ENCODE measurements around the gene RPN2.
A peak's percentile ranks its signal among the peaks of the same experiment; 100 is the strongest.

RPN2 gene

DNA sequence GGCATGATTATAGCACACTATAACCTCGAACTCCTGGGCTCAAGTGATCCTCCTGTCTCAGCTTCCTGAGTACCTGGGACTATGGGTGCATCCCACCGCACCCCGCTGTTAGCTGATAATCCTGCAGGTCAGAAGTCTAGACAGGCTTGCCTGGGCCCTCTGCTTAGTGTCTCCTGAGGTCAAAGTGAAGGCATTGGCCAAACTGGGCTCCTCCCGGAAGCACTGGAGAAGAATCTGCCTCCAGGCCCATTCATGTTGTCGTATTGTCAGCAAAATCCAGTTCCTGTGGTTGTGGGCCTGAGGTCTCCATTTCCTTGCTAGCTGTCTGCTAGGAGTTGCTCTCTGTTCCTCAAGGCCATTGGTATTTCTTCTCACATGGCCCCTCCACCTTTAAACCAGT, 6.6 kb downstream of the RPN2 start:
- DNase-seq (ENCODE audit: low read depth): no peak

DNA sequence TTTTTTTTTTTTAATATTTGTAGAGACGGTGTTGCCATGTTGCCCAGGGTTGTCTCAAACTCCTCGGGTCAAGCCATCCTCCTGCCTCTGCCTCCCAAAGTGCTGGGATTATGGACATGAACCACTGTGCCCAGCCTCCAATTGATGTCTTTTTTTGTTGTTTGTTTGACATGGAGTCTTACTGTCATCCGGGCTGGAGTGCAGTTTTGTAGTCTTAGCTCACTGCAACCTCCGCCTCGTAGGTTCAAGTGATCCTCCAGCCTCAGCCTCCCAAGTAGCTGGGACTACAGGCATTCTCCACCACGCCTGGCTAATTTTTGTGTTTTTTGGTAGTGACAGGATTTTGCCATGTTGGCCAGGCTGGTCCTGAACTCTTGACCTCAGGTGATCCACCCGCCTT, 9.7 kb downstream of the RPN2 start:
- no peak for DNase-seq (ENCODE audit: low read depth)

DNA sequence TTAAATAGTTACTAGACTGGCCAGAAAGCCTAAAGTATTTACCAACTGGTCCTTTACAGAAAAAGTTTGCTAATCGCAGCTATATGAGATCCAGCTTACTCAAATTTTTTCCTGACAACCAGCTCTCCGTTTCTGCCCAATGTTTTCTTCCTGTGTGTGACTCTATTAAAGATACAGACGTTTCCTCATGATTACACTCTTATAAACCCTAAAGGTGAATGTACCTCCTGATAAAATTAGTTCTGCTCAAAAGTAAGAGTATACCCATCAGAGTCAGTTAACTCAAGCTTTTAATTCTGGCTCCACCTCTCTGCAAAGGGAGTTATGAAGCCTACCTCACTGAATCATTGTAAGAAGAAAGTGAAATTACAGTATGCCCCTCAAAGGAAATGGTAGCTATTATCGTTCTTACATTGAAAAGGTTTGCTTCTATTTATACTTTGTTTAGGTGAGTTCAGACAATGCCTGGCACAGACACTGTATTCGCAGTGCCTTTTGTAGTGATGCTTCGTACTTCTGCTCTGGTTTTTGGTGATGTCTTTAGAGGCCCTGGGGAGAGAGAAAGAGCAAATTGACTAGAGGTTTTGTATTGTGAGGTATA, 10.4 kb downstream of the RPN2 start:
- DNase-seq (ENCODE audit: low read depth): no peak

DNA sequence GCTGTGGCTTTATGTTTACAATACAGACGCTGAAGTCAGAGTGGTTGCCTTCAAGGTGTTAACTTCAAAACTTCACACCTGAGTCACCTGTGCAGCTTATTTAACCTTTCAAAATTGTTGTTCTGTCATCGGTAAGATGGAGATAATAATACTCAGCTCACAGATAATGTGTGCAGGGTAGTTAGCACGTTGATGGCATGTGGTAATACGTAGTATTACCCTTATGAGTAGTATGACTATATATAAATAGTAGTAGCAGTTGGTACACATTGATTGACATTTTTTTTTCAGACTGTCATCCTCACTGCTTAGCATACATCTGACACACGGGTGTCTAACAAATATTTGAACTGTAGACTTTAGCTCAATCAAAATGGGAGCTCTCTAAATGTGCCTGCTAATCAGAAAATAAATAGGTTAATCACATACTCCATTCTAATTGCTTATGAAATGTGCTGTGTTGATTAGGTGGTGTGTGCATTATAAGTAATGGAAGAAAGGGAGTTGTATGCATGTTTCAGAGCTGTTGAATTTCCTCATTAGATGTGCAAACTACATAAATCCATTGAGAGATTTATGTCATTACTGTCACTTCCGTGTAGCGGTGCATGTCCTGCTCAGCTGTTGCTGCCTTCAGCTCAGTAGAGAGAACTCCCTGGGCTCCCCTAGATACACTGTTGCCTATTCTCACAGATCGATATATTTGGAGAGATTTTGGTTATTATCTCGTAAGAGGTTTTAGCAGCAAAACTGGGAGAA, 11.4 kb downstream of the RPN2 start:
- DNase-seq (ENCODE audit: low read depth): no peak

DNA sequence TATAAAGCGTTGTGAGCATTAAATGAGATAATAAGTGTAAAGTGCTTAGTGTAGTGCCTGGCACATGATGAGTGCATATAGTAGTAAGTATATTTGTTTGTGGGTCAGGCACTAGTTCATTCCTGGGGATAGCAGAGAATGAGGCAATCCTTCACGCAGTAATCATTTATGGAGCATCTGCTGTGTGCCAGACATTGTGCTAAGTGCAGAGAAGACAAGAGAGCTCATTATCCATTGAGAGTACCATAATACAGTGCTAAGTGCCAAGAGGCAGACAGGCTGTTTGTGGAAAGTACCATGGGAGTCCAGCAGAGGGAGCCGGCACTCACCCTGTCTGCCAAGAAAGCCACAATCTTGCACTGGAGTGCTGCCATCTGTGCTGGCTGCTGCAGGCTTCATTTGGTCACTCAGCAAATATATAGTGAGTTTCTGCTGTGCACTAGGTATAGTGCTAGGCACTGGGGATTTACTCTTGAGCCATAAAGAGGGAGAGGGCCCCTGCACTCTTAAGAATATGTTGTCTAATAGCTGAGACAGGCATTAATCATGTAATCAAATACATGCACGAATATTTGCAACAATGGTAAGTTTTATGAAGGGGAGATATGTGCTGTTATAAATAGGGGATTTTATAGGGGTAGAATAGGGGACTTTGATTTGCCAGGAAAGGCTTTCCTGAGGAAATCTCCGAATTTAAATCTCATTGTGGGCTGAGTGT, 13.2 kb downstream of the RPN2 start:
- DNase-seq (ENCODE audit: low read depth): peak; percentile 49

DNA sequence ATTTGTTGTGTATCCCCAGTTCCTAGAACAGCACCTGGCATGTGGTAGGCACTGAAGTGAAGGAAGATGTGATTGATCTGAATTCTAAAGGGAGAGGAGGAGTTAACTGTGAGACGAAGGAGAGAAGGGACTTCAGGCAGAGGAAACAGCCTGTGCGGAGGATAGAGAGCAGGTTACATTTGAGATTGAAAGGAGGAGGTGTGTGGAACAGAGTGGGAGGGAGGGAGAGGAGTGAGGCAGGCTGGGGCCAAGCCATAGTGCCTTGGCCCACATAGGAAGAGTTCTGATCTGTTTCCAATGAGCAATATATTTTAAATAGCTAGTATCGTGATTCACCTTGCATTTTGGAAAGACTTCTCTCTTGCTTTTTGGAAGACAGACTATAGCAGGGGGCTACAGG, 14.1 kb downstream of the RPN2 start:
- DNase-seq (ENCODE audit: low read depth): no peak

DNA sequence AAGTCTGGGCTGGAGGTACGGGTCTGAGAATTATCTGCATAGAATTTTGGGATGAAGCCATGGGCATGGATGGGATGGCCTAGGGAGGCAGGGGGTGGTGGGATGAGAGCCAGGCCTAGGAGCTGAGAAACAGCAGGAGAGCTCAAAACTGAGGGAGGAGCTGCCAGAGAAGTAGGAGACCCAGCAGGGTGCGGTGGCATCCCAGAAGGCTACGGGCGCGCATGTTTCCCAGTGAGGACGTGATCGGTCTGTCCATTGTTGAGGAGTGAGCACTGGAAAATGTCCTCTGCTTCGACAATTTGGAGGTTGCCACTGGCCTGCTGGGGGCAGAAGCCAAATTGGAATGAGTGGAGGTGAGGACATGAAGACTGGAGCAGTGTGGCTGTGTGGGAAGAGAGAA, 14.7 kb downstream of the RPN2 start:
- DNase-seq (ENCODE audit: low read depth): no peak

DNA sequence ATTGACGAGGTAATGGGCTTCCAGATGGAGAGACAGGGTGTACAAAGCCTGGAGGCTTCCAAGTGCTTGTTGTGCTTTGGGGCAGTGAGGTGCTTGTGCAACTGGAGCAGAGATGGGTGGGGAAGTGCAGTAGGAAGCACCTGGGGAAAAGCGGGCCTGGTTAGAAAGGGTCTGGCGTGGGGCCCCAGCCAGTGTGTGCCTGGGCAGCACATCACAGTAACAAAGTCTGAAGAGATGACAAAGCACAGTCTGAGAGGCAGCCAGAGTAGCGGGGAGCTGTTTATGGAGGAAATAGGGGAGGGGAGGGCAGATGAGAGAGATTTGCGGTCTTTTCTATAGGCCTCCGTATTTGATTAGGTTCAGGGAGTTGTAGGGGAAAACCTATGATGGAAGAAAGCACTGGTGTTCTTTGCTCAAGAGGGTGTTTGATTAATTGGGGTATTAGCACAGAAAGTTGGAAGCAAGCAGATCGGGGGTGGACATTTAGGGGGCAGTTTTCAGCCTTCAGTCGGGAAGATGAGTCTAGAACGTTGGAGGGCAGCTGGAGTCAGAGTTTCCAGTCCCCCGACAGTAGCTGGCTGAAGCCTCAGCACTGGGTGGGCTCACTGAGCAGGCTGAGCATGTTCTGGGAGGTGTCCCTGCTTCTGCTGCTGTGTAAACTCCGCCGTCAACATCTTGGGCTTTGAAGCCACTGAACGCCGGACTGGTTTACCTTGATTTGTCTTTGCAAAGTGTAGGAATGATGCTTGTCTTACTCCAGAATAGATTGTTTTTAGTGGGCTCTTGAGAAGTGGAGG, 15.7 kb downstream of the RPN2 start:
- no peak for DNase-seq (ENCODE audit: low read depth)

DNA sequence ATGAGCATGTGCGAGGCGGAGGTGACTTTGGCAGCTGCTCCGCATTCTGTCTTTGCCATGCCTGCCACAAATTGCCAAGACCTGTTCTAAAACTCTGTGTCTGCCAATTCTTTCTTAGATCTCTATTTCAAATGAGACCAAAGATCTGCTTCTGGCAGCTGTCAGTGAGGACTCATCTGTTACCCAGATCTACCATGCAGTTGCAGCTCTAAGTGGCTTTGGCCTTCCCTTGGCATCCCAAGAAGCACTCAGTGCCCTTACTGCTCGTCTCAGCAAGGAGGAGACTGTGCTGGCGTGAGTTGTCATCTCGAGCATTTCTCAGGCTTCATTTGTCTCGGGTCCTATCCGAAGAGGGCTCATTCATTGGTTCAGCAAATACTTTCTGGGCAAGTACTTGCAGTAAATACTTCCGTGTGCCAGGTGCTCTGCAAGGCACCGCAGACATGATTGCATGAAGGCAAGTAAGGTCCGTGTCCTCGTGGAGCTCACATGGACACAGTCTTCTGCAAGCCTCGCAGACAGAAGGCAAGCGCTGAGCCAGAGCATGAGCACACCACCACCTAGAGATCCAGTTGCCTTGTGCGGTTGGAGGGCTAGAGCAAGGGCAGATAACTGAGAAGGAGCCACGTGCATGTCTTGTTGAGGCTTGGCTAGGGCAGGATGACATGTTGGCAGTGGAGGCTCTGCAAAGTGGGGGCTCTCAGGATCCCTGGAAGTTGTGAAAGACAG, 20.0 kb downstream of the RPN2 start:
- DNase-seq (ENCODE audit: low read depth): no peak

DNA sequence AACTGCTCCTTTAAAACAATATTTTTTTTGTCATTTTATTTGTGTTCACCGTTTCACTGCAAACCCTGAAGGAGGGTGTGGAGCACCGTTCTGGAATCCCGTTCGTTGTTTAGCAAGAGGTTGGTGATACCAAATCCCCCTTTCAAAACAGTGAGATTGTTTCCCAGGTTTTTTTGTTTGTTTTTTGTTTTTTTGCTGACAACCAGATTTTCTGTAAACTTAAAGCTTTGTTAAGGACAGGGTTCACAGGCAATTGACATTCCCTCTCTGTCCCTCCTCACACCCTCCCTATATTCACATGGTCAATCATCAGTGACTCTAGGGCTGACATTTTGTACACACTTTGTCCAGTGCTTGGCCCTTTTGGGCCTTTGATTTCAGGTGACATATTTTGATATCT, 21.2 kb downstream of the RPN2 start:
- DNase-seq (ENCODE audit: low read depth): no peak

DNA sequence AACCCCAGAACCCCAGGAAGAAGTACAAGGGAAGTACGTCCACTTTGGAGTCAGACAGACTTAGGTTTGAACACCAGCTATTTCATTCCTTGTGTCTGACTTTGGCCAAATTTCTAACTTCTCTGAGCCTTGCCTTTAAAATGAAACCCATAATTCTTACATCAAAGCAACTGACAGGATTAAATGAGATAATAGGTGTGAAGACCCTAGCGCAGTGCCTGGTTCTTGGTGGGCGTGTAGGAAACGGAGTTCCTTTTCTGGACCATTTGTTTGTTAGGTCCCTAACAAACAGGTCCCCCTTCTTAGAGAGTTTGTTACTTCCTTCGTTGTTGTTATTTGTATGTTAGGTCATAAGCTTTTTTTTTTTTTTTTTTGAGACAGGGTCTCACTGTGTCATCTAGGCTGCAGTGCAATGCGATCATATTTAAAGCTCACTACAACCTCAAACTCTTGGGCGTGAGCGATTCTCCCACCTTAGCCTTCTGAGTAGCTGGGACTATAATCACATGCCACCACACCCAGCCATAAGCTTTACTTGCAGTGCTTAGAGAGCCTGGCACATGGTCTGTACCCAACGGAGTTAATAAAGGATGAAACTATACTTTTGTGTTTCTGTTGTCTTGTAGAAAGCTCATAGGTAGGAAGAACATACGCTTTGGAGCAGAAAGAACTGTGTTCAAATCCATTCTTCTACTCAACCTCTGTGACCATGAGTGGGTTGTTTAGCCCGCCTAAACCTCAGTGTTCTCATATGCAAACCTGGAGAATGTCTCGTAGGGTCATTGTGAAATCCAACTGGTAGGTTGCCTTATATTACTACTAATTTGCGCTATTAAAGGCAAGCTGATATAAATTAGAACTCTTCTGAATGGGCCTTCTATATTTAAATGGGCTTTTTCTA, 22.0 kb downstream of the RPN2 start:
- no peak for DNase-seq (ENCODE audit: low read depth)

DNA sequence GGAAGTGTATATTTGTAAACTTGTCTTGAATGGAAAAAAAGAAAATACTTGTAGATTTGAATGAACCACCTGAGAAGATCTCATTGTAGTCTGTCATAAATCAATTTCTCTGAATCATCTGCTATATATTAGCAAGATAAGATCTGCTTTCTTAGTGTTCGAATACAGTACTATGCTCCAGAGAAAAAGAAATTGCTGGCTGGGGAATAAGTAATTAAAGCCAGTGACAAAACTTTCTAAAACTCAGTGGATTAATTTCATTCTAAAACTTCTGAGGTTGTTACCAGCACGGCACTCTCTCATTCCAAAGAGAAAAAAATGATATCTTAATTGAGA, 22.7 kb downstream of the RPN2 start:
- no peak for DNase-seq (ENCODE audit: low read depth)

DNA sequence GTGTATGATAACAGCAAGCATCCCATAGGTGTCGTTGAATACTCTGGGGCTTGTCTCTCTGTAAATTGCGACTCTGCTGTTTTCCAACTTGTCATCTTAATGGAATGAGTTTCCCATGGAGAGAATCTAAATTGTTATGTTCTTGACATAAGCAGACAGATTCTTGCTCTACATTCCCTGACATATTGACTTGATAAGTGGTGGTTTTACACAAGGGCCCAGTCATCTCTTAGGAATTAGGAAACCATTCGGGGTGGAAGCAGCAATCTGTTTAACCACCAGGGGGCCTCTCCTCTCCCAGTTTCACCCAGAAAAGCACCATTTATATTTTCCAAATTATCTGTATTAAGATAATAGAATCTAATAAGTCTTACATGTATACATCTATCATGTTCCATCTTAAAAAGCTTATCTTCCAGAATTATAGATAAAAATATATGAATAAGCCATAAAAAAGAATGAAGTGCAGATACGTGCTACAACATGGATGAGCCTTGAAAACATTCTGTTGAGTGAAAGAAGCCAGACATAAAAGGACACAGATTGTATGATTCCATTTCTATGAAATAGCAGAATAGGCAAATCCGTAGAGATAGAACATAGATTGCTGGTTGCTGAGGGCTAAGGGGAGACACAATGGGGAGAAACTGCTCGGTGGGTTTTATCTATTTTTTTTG, 23.3 kb downstream of the RPN2 start:
- DNase-seq (ENCODE audit: low read depth): peak; percentile 93

DNA sequence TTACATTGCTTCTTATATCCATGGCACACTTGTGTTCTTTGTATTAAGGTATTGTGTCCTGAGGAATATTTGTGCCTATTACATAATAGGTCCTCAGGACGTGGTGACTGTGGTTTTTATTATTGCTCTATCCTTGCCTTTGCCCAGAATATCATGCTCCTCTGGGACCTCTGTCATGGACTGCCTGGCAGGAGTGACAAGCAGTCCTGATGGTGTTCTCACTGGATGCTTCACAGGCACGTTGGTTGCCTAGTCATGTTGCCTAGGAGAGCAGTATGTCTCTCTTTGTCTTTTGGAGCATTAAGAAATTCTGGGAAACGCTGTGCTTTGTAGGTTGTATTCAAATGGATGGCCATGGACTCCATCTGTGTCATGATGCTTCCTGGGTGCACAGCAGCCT, 24.9 kb downstream of the RPN2 start:
- DNase-seq (ENCODE audit: low read depth): no peak

DNA sequence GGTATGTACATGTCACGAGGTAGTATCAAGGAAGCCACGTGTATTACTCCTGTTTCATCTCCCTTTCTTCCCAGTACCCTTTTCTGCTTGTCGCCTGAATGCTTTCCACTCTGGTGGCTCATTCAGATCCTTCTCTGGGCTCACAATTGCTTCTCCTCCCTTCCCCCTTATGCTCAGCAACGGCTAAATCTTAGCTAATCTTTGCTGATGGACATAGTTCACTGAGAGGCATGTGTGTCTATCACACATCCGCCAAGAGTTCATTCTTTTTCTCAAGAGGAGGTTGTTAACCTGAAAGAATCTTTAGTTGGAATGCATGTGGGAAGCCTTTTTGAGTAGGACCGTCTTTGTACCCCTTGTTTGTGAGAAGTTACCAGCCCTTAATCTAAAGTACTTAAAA, 26.0 kb downstream of the RPN2 start:
- no peak for DNase-seq (ENCODE audit: low read depth)

DNA sequence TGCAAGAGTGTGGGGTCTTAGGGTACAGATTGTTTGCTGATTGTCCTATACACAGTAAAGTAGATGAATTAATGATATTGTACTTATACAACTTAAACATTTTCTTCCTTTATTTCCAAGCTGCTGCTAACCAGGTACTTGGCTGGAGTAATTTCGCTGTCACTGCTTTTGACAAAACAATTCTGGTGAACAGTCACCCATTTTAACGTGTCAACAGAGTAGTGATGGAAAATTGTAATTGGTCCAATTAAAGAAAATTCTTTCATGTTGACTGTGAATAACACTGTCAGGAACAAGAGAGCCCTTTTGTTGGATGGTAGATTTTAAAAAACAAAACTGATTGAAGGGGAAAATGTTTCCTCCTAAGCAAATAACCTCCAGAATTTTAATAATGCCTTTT, 26.7 kb downstream of the RPN2 start:
- no peak for DNase-seq (ENCODE audit: low read depth)

DNA sequence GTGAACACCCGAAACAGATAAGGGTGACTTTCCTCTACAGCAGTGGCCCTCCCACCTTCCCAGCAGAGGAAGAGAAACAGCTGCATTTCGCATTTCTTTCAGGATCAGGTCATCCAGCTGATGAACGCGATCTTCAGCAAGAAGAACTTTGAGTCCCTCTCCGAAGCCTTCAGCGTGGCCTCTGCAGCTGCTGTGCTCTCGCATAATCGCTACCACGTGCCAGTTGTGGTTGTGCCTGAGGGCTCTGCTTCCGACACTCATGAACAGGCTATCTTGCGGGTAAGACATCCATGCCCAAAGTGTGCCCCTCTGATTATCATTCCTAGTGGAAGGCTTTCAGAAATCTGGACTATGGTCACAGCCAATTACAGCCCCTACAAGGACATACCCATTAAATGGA, 28.0 kb downstream of the RPN2 start:
- no peak for DNase-seq (ENCODE audit: low read depth)

DNA sequence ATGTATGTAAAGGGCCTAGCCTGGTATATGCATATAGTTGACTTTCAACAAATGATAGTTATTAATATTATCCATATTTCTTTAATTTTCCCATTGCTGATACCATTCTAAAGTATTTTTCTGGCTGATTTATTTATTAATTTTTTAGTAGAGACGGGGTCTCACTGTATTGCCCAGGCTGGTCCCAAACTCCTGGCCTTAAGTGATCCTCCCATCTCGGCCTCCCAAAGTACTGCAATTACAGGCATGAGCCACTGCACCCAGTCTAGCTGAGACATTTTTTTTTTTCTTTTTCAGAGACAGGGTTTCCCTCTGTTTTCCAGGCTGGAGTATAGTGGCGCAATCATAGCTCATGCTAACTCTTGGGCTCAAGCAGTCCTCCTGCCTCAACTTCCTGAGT, 30.1 kb downstream of the RPN2 start:
- no peak for DNase-seq (ENCODE audit: low read depth)

DNA sequence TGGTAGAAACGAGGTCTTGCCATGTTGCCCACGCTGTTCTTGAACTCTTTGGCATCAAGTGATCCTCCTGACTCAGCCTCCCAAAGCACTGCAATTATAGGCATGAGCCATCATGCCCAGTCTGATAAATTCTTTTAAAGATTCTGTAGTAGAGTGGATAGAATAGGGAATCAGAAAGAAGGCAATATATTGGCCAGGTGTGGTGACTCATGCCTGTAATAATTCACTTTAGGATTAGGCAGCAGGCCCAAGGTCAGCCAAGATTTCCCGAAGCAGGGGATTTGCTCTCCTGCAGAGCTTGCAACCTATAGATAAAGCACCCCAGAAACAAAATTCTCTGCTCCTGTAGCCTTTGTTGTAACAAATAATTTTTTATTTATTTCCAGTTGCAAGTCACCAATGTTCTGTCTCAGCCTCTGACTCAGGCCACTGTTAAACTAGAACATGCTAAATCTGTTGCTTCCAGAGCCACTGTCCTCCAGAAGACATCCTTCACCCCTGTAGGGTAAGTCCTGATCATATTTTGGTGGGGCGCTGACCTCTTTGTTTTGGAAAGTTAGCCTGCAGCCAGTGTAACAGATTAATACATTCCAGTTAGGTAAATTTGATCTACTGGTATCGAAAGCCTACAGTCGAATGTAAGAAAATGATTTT, 30.7 kb downstream of the RPN2 start:
- DNase-seq (ENCODE audit: low read depth): no peak

DNA sequence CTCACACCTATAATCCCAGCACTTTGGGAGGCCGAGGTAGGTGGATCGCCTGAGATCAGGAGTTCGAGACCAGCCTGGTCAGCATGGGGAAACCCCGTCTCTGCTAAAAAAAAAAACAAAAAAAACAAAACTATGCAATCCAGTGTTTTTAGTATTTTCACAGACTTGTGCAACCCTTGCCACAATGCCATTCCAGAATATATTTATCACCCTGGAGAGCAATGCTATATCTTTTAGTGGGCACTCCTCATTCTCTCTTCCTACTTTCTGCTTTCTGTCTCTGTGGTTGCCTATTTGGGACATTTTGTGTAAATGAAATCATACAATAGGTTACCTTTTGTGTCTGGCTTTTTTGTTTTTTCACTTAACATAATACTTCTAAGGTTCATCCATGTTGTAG, 39.3 kb downstream of the RPN2 start:
- DNase-seq (ENCODE audit: low read depth): no peak

Data from GM04503 (cell line).